ENCODE measurements around the gene ODC1. TPM values are rescaled to one million over a fixed set of nuclear protein-coding genes. Genes with fewer than 3 reads are reported as not detected.

ODC1 gene
- polyA plus RNA-seq, 1 donor (not counting 4 experiments of a cell fraction or from before 2014, with no cell fraction given) = 637 TPM

DNA sequence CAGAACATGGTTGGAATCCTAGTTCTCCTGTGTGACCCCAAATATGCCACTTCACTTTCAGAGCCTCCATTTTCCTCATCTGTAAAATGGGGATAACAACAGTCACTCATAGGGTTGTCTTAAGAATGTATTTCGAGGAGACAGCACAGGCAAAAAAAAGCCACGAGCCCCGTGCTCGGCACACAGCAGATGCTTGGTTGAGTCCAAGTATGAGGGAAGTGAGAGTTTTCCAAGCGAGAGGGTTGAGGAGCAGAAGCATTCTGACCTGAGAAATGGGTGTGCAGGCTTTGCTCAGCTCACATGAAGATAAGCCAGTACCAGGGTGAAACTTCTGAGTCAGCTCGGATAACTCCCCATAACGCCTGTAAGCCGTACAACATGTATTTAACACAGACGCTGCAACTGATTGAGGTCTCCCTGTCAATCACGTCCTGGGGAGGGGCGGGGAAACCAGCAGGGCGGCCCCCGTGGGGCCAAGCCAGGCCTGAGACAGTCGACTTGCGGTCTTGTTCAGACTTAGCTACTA, 23.0 kb upstream of the ODC1 start:
- Histone ChIP-seq H3K36me3 (ENCODE audit: control insufficient read depth in 2 of 2, extremely low read depth in 1 of 2, insufficient read depth in 2 of 2, low read length in 2 of 2) (no peaks in the 10 kb centered on the region), H3K27me3 (ENCODE audit: control insufficient read depth, extremely low read depth, insufficient read depth, low read length) (no peaks in the 10 kb centered on the region), H3K9ac (ENCODE audit: control insufficient read depth, extremely low read depth, insufficient read depth, low read length) (no peak overlapping the region), H3K4me3 (ENCODE audit: control insufficient read depth in 2 of 3, extremely low read depth in 1 of 3, insufficient read depth in 2 of 3, low read depth in 1 of 3, low read length in 3 of 3) (no peak overlapping the region), H3K9me3 (ENCODE audit: control insufficient read depth, low read depth, low read length) (no peaks in the 10 kb centered on the region), H3K4me1 (ENCODE audit: control insufficient read depth, extremely low read depth, insufficient read depth, low read length) (no peaks in the 10 kb centered on the region), H2AFZ (ENCODE audit: control insufficient read depth, low read length) (no peak overlapping the region), H3K9me1 (ENCODE audit: control insufficient read depth, extremely low read depth, insufficient read depth, low read length) (no peaks in the 10 kb centered on the region), H3K27ac (ENCODE audit: control insufficient read depth, insufficient read depth, low read length) (no peak overlapping the region), H4K20me1 (ENCODE audit: control insufficient read depth, extremely low read depth, insufficient read depth, low read length) (no peaks in the 10 kb centered on the region), H3K79me2 (ENCODE audit: control insufficient read depth, insufficient read depth, low read length) (no peaks in the 10 kb centered on the region), H3K4me2 (ENCODE audit: control insufficient read depth, extremely low read depth, insufficient read depth, low read depth, low read length) (no peak overlapping the region)
- TF ChIP-seq, protein P1, sequence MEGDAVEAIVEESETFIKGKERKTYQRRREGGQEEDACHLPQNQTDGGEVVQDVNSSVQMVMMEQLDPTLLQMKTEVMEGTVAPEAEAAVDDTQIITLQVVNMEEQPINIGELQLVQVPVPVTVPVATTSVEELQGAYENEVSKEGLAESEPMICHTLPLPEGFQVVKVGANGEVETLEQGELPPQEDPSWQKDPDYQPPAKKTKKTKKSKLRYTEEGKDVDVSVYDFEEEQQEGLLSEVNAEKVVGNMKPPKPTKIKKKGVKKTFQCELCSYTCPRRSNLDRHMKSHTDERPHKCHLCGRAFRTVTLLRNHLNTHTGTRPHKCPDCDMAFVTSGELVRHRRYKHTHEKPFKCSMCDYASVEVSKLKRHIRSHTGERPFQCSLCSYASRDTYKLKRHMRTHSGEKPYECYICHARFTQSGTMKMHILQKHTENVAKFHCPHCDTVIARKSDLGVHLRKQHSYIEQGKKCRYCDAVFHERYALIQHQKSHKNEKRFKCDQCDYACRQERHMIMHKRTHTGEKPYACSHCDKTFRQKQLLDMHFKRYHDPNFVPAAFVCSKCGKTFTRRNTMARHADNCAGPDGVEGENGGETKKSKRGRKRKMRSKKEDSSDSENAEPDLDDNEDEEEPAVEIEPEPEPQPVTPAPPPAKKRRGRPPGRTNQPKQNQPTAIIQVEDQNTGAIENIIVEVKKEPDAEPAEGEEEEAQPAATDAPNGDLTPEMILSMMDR (optimal IDR thresholded peaks at IDR 0.05 in 1 of 3, IDR thresholded peaks at IDR 0.05 in 1 of 3, conservative IDR thresholded peaks at IDR 0.05 in 1 of 3; ENCODE audit: extremely low read depth in 1 of 3, insufficient read depth in 2 of 3, low read length in 3 of 3) = no peak
- TF ChIP-seq EZH2 (IDR thresholded peaks at IDR 0.05; ENCODE audit: low read length) = no peak
- DNase-seq (ENCODE audit: low read depth, low spot score) (no peak), FAIRE-seq (no peak)
- dilution Hi-C loops (cut with MboI; ENCODE audit: extremely low pct_ligation_motif_present, low sequenced_read_pairs) = no loop called here

DNA sequence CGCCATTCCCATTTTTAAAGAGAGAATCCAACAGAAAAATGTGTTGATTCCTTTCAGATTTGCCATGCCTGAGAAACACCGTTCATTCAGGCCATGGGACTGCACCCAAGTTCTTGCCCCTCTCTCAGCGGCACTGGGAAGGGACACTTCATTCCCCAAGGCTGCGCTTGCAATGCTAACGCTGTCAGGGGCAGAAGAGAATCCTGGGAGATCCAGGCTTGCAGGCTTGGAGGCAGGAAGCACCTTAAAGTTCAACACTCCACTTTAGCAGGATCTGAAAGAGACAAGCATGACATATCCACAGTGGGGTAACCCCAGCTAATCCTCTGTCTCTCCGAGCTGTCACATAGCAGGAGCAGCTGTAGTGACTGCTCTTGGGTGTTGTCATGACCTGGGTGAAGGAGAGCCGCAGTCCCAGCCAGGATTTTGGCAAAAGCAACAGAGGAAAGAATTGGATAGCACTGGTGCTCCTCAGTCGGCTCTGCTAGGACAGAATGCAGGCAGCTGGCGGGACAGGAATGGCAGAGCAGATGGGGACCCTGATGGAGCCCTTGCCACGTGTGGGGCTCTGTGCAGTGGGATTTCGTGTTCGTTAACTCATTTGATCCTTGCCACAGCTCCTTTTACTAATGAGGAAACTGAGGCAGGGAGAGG, 22.0 kb upstream of the ODC1 start:
- Histone ChIP-seq H2AFZ (ENCODE audit: control insufficient read depth, low read length) (no peak overlapping the region), H3K9me1 (ENCODE audit: control insufficient read depth, extremely low read depth, insufficient read depth, low read length) (no peaks in the 10 kb centered on the region), H3K27me3 (ENCODE audit: control insufficient read depth, extremely low read depth, insufficient read depth, low read length) (no peaks in the 10 kb centered on the region), H3K4me1 (ENCODE audit: control insufficient read depth, extremely low read depth, insufficient read depth, low read length) (no peaks in the 10 kb centered on the region), H4K20me1 (ENCODE audit: control insufficient read depth, extremely low read depth, insufficient read depth, low read length) (no peaks in the 10 kb centered on the region), H3K9me3 (ENCODE audit: control insufficient read depth, low read depth, low read length) (no peaks in the 10 kb centered on the region), H3K79me2 (ENCODE audit: control insufficient read depth, insufficient read depth, low read length) (no peaks in the 10 kb centered on the region), H3K27ac (ENCODE audit: control insufficient read depth, insufficient read depth, low read length) (no peak overlapping the region), H3K36me3 (ENCODE audit: control insufficient read depth in 2 of 2, extremely low read depth in 1 of 2, insufficient read depth in 2 of 2, low read length in 2 of 2) (no peaks in the 10 kb centered on the region), H3K4me2 (ENCODE audit: control insufficient read depth, extremely low read depth, insufficient read depth, low read depth, low read length) (no peak overlapping the region), H3K9ac (ENCODE audit: control insufficient read depth, extremely low read depth, insufficient read depth, low read length) (no peak overlapping the region), H3K4me3 (ENCODE audit: control insufficient read depth in 2 of 3, extremely low read depth in 1 of 3, insufficient read depth in 2 of 3, low read depth in 1 of 3, low read length in 3 of 3) (no peak overlapping the region)
- TF ChIP-seq EZH2 (IDR thresholded peaks at IDR 0.05; ENCODE audit: low read length) = no peak
- TF ChIP-seq, protein P1 (optimal IDR thresholded peaks at IDR 0.05 in 1 of 3, IDR thresholded peaks at IDR 0.05 in 1 of 3, conservative IDR thresholded peaks at IDR 0.05 in 1 of 3; ENCODE audit: extremely low read depth in 1 of 3, insufficient read depth in 2 of 3, low read length in 3 of 3) = no peak
- FAIRE-seq (no peak), DNase-seq (ENCODE audit: low read depth, low spot score) (no peak)
- dilution Hi-C loops (cut with MboI; ENCODE audit: extremely low pct_ligation_motif_present, low sequenced_read_pairs) = no loop called here
